GM08714 (cell line): ENCODE data around the gene DENND4B.

Source experiments
- H3K4me3 ChIP-seq: fragments of 200-500 bp; sonication (Bioruptor generic); 2 replicates; pipeline ENCODE4 v1.5.1; 2014; ENCODE audit warnings: mild to moderate bottlenecking, low read length, inconsistent platforms
- ZNF274 ChIP-seq: IDR thresholded peaks from 2 replicates; pipeline ENCODE4 v1.6.1; 2012; ENCODE audit warnings: mild to moderate bottlenecking, low read depth, low read length

Gene DENND4B

DNA sequence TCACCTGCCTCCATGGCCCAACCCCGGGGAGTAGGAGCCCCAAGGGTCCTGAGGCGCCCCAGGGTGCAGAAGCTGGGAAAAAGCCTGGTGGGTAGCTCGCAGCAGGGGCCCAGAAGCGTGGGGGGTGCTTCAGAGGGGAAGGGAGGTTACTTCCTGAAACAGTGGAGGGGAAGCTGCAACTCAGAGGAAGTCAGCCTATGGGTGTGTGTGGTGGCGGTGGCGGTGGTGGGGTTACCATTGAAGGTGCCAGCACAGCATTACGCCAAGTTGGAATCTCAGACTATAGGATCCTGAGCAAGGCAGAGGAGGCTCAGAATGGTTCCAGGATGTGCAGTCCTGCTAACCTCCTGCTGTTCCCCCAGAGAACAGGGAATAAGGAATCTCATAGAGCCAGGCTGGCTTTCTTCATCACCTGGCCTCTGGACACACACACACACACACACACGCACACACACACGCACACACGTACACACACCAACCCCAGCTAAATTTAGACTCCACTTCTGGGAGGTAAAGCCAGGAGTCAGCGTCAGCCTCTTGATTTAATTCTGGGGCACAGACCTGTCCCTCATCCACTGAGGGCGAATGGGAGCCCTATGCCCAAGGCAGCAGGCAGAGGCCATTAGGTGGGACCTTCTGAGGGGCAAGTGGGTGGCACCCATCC lies 1.3 kb downstream of the DENND4B start:
- TF ChIP-seq ZNF274: no peak
- H3K4me3 ChIP-seq: peak overlapping the region; percentile 69

- H3K4me3 ChIP-seq: peak overlapping the region; percentile 69; the same call in 1 of the 2 replicates
- no peak for TF ChIP-seq ZNF274
These were observed 1.7 kb downstream of the DENND4B start for GRCh38 chr1:153944827-153945117.

DNA sequence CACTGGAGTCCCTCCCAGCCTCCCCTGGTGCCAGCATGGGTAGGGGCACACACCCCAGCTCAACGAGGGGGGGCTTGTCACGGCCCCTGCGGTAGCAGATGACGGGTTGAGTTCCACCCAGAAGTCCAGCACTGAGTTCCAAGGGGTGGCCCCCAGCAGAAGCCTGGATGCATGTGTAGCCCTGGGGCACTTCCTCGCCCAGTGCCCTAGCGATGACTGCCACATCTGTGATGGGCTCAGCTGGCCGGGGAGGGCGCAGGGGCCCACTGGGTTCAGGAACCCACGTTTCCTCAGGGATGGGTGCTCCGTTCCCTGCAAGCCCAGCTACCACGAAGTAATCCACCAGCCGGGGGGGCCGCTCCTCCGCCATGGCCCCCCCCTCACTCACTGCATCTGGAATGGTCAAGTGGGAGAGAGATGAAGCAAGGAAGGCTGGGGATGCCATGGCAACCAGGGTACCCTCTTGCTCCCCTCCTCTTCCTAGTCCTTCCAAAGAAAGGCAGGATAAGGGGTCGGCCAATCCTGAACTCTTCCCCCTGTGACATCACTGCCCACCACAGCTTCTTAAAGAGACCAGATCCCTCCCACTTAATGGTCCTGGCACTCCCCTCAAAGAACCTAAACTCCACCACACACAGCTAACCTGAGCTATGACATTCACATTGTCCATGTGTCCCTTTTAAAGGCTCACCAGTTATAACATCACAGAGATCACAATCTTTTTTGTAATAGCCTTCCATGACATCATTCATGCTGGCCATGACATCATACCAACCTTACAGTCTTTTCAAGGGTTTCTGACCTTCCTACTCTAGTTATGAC lies 2.3 kb downstream of the DENND4B start:
- H3K4me3 ChIP-seq: peak overlapping the region; percentile 69; the same call in 1 of the 2 replicates
- no peak for TF ChIP-seq ZNF274

GRCh38 chr1:153942766-153943549 lies 3.6 kb downstream of the DENND4B start:
- no peak overlapping the region for H3K4me3 ChIP-seq
- no peak for TF ChIP-seq ZNF274

- TF ChIP-seq ZNF274: no peak
- H3K4me3 ChIP-seq: no peak overlapping the region
These were observed 4.4 kb downstream of the DENND4B start for GRCh38 chr1:153941826-153942725.

DNA sequence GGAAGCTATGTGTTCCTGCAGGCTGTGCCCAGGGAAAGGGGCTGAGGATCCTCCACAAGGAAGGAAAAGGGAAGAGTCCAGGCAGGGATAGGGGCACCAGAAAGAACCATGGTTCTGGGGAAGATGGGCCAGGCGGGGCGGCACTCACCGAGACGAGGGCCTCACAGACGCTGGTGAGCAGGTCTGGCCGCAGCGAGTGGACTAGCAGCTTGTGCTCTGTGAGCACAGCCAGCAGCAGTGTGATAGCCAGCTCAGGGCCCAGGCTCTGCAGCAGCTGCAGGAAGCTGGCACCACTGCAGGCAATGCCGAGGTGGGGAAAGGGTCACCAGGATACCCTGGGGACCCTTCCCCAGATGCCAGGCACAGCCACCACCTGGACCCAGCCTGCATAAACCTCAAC lies 5.8 kb downstream of the DENND4B start:
- no peak overlapping the region for H3K4me3 ChIP-seq
- no peak for TF ChIP-seq ZNF274

GRCh38 chr1:153939476-153939875 lies 7.0 kb downstream of the DENND4B start:
- TF ChIP-seq ZNF274: no peak
- no peak overlapping the region for H3K4me3 ChIP-seq

GRCh38 chr1:153938996-153939395 lies 7.5 kb downstream of the DENND4B start:
- H3K4me3 ChIP-seq: no peak overlapping the region
- no peak for TF ChIP-seq ZNF274

- no peak for TF ChIP-seq ZNF274
- H3K4me3 ChIP-seq: no peak overlapping the region
These were observed 9.2 kb downstream of the DENND4B start for GRCh38 chr1:153937331-153937730.

GRCh38 chr1:153936011-153936802 lies 10.3 kb downstream of the DENND4B start:
- no peak overlapping the region for H3K4me3 ChIP-seq
- no peak for TF ChIP-seq ZNF274

GRCh38 chr1:153934746-153935145 lies 11.8 kb downstream of the DENND4B start:
- no peak for TF ChIP-seq ZNF274
- no peak overlapping the region for H3K4me3 ChIP-seq

- no peak overlapping the region for H3K4me3 ChIP-seq
- no peak for TF ChIP-seq ZNF274
These were observed 12.6 kb downstream of the DENND4B start for GRCh38 chr1:153933955-153934354.

DNA sequence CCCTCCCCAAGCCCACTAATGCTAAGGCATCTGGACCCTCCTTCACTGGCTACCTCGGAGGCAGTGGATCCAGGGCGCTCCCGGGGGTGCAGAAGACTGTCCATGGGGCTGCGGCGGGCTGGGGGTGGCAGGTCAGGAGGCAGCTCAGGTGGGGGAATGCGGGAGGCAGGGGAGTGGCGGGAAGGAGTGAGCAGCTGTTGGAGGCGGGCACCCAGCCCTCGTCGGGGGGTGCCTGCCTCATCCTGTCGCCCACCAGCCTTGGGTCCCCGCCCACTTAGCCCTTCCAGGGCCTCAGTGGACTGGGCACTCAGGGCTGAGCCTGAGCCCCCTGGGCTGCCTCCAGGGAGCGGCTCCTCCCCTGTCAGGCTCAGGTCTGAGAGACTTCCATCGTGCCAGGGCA lies 13.1 kb downstream of the DENND4B start:
- no peak for TF ChIP-seq ZNF274
- H3K4me3 ChIP-seq: no peak overlapping the region
